H1 (cell line): Measurements from ENCODE around the gene OTOP1. TPM values are rescaled to one million over a fixed set of nuclear protein-coding genes. Genes with fewer than 3 reads are reported as not detected.

ENCODE experiments used
- CTCF ChIA-PET: fragments of 300-600 bp; sonication (Branson Sonifier 250); formaldehyde crosslinking; loops from one replicate; lab custom pipeline; 2021; ENCODE audit not compliant: partially characterized antibody; lab: Charles Lee
- POLR2A ChIA-PET: fragments of 300-600 bp; sonication (Branson Sonifier 250); formaldehyde crosslinking; loops from one replicate; lab custom pipeline; 2021; ENCODE audit warnings: inconsistent platforms; ENCODE audit not compliant: partially characterized antibody; lab: Charles Lee
- DNase-seq, 2 experiments: peaks; one replicate each; pipeline versions ENCODE4 v3.0.0 to v3.0.0-alpha.2; 2010 to 2022; ENCODE audit warnings: low spot score in 2 of 2, low read depth in 1 of 2, mixed read lengths in 1 of 2
- FAIRE-seq: peaks from 2 replicates; lab custom pipeline; 2011; peaks lifted over from hg19 to GRCh38; lab: Jason Lieb, UNC
- H2AFZ ChIP-seq: 2 replicates; pipeline ENCODE4 v1.8.1; 2012; ENCODE audit warnings: low read length, inconsistent platforms
- H2AK5ac ChIP-seq: 2 replicates; pipeline ENCODE4 v1.6.1; 2013; ENCODE audit warnings: low read depth, low read length
- H2BK120ac ChIP-seq: replicated peaks from 2 replicates; pipeline ENCODE3; 2013; ENCODE audit warnings: low read depth, low read length, inconsistent platforms
- H2BK12ac ChIP-seq: 2 replicates; pipeline ENCODE4 v1.6.1; 2013; ENCODE audit warnings: low read depth, low read length
- H2BK15ac ChIP-seq: 2 replicates; pipeline ENCODE4 v1.6.1; 2013; ENCODE audit warnings: low read length
- H2BK20ac ChIP-seq: 2 replicates; pipeline ENCODE4 v1.6.1; 2013; ENCODE audit warnings: low read length
- H2BK5ac ChIP-seq: 2 replicates; pipeline ENCODE4 v1.6.1; 2013; ENCODE audit warnings: low read depth, low read length
- H3K14ac ChIP-seq: 2 replicates; pipeline ENCODE4 v1.6.1; 2013; ENCODE audit warnings: inconsistent platforms; ENCODE audit not compliant: insufficient read length
- H3K18ac ChIP-seq: 2 replicates; pipeline ENCODE4 v1.6.1; 2013; ENCODE audit warnings: low read length; ENCODE audit errors: extremely low read depth
- H3K23ac ChIP-seq: 2 replicates; pipeline ENCODE4 v1.6.1; 2013; ENCODE audit warnings: inconsistent platforms; ENCODE audit not compliant: insufficient read length
- H3K23me2 ChIP-seq: 2 replicates; pipeline ENCODE4 v1.6.1; 2013; ENCODE audit warnings: low read depth, low read length
- H3K27ac ChIP-seq: 2 replicates; pipeline ENCODE4 v1.6.1; 2011; ENCODE audit warnings: low read depth, low read length, inconsistent platforms
- H3K27me3 ChIP-seq, 4 experiments: replicated peaks in 1 of 4; 1 replicate in 1 of 4; 2 replicates in 3 of 4; pipeline versions ENCODE4 v1.6.1 to v1.8.1; 2011 to 2013; ENCODE audit warnings: low read length in 3 of 4, mild to moderate bottlenecking in 3 of 4, inconsistent platforms in 2 of 4, mixed read lengths in 2 of 4, moderate library complexity in 1 of 4; ENCODE audit not compliant: control insufficient read depth in 3 of 4, insufficient read depth in 3 of 4; ENCODE audit errors: extremely low read depth in 1 of 4
- H3K36me3 ChIP-seq, 4 experiments: 2 replicates each; pipeline versions ENCODE4 v1.6.1 to v1.8.1; 2011 to 2013; ENCODE audit warnings: mild to moderate bottlenecking in 4 of 4, low read length in 3 of 4, moderate library complexity in 2 of 4, control low read depth in 1 of 4, inconsistent platforms in 1 of 4; ENCODE audit not compliant: insufficient read depth in 4 of 4, control insufficient read depth in 2 of 4
- H3K4ac ChIP-seq: replicated peaks from 2 replicates; pipeline ENCODE3; 2013; ENCODE audit warnings: low read length, low read depth, mixed read lengths, inconsistent platforms; ENCODE audit not compliant: insufficient read length
- H3K4me1 ChIP-seq, 4 experiments: replicated peaks in 1 of 4; 1 replicate in 1 of 4; 2 replicates in 3 of 4; pipeline versions ENCODE4 v1.6.1 to v1.8.1; 2011 to 2013; ENCODE audit warnings: low read length in 3 of 4, inconsistent platforms in 2 of 4, mixed read lengths in 1 of 4; ENCODE audit not compliant: insufficient read depth in 4 of 4, control insufficient read depth in 3 of 4
- H3K4me2 ChIP-seq, 2 experiments: 2 replicates each; pipeline versions ENCODE4 v1.6.1 to v1.8.1; 2011 to 2013; ENCODE audit warnings: low read depth in 2 of 2, low read length in 2 of 2, control low read depth in 1 of 2, inconsistent platforms in 1 of 2, mild to moderate bottlenecking in 1 of 2; ENCODE audit not compliant: insufficient read depth in 1 of 2
- H3K4me3 ChIP-seq, 4 experiments: fragments of 200-600, 300-600 bp in 1 of 4; sonication (generic), shearing (Covaris generic), sonication (Bioruptor Twin) in 1 of 4; 2 replicates each; pipeline versions ENCODE4 v1.5.1 to v1.8.1; 2011 to 2016; ENCODE audit warnings: low read length in 4 of 4, low read depth in 3 of 4, control low read depth in 2 of 4, inconsistent platforms in 2 of 4, mild to moderate bottlenecking in 2 of 4, mixed read lengths in 1 of 4, moderate library complexity in 1 of 4; ENCODE audit not compliant: insufficient read depth in 2 of 4; ENCODE audit errors: extremely low read depth in 1 of 4
- H3K56ac ChIP-seq: replicated peaks from 2 replicates; pipeline ENCODE3; 2013; ENCODE audit warnings: low read depth, mild to moderate bottlenecking, mixed read lengths, low read length, inconsistent platforms; ENCODE audit not compliant: insufficient read length
- H3K79me1 ChIP-seq: 2 replicates; pipeline ENCODE4 v1.6.1; 2013; ENCODE audit warnings: low read depth, low read length, control low read depth
- H3K79me2 ChIP-seq, 2 experiments: 2 replicates each; pipeline versions ENCODE4 v1.6.1 to v1.8.1; 2012 to 2013; ENCODE audit warnings: low read length in 2 of 2, mild to moderate bottlenecking in 2 of 2, inconsistent platforms in 1 of 2; ENCODE audit not compliant: insufficient read depth in 2 of 2, control insufficient read depth in 1 of 2
- H3K9ac ChIP-seq, 4 experiments: replicated peaks in 1 of 4; 1 replicate in 1 of 4; 2 replicates in 3 of 4; pipeline versions ENCODE4 v1.6.1 to v1.8.1; 2011 to 2013; ENCODE audit warnings: low read depth in 3 of 4, low read length in 3 of 4, control low read depth in 2 of 4, mild to moderate bottlenecking in 2 of 4, moderate library complexity in 2 of 4, inconsistent platforms in 1 of 4; ENCODE audit errors: extremely low read depth in 1 of 4
- H3K9me3 ChIP-seq, 2 experiments: 2 replicates each; pipeline versions ENCODE4 v1.6.1 to v1.8.1; 2012 to 2013; ENCODE audit warnings: mild to moderate bottlenecking in 2 of 2, moderate library complexity in 2 of 2, control low read depth in 1 of 2, inconsistent platforms in 1 of 2, low read depth in 1 of 2, low read length in 1 of 2, mixed read lengths in 1 of 2; ENCODE audit not compliant: insufficient read depth in 2 of 2
- H4K20me1 ChIP-seq, 2 experiments: replicated peaks in 1 of 2; 2 replicates each; pipeline versions ENCODE3 to v1.8.1; 2011 to 2013; ENCODE audit warnings: inconsistent platforms in 2 of 2, low read length in 2 of 2, mild to moderate bottlenecking in 1 of 2; ENCODE audit not compliant: insufficient read depth in 2 of 2, control insufficient read depth in 1 of 2
- H4K5ac ChIP-seq: 2 replicates; pipeline ENCODE4 v1.6.1; 2013; ENCODE audit warnings: low read length, low read depth, mixed read lengths, inconsistent platforms; ENCODE audit not compliant: insufficient read length
- H4K8ac ChIP-seq: 2 replicates; pipeline ENCODE4 v1.8.0; 2013; ENCODE audit warnings: mild to moderate bottlenecking, moderate library complexity, low read length, inconsistent platforms; ENCODE audit not compliant: insufficient read depth; ENCODE audit errors: extremely low read depth
- H4K91ac ChIP-seq: replicated peaks from 2 replicates; pipeline ENCODE3; 2013; ENCODE audit warnings: low read length, mixed read lengths, inconsistent platforms; ENCODE audit not compliant: insufficient read length
- CEBPB ChIP-seq: IDR thresholded peaks from 2 replicates; pipeline ENCODE4 v1.6.1; 2012; ENCODE audit warnings: low read depth, low read length
- NANOG ChIP-seq: IDR thresholded peaks from 2 replicates; pipeline ENCODE4 v1.6.1; 2011; ENCODE audit warnings: low read length, low read depth, mild to moderate bottlenecking, inconsistent platforms; ENCODE audit not compliant: insufficient read depth, poor library complexity, severe bottlenecking
- NRF1 ChIP-seq: IDR thresholded peaks from 2 replicates; pipeline ENCODE4 v1.6.1; 2011; ENCODE audit warnings: mild to moderate bottlenecking, low read depth, low read length, improper control_type of control experiment
- SIX5 ChIP-seq: IDR thresholded peaks from 2 replicates; pipeline ENCODE4 v1.6.1; 2011; ENCODE audit warnings: mild to moderate bottlenecking, low read depth, low read length
- SP1 ChIP-seq: IDR thresholded peaks from 2 replicates; pipeline ENCODE4 v1.6.1; 2011; ENCODE audit warnings: low read depth, low read length
- SRF ChIP-seq: IDR thresholded peaks from 2 replicates; pipeline ENCODE4 v1.6.1; 2011; ENCODE audit warnings: mild to moderate bottlenecking, low read depth, low read length, moderate library complexity
- TBP ChIP-seq: IDR thresholded peaks from 2 replicates; pipeline ENCODE4 v1.6.1; 2011; ENCODE audit warnings: low read depth, low read length, improper control_type of control experiment
- WGBS, 2 experiments: shearing (Covaris generic) in 1 of 2; methylation state at CpG; one replicate each; pipeline versions ENCODE4 v1.1.6 to v1.1.7; 2013 to 2015; ENCODE audit warnings: low lambda C conversion rate in 2 of 2, mixed read lengths in 2 of 2, inconsistent platforms in 1 of 2, low coverage in 1 of 2, missing lambda C conversion rate in 1 of 2; ENCODE audit not compliant: insufficient replicate concordance in 2 of 2, insufficient coverage in 1 of 2, insufficient read length in 1 of 2; ENCODE audit errors: extremely low coverage in 1 of 2, missing lambda C conversion rate in 1 of 2; 5-methylcytosine and 5-hydroxymethylcytosine counted together
- polyA plus RNA-seq, 7 experiments: library from polyadenylated mRNA; depleted of rRNA in 3 of 7; stranded (reverse) in 5 of 7; unstranded in 2 of 7; fragments of >200 nt in 5 of 7; fragments of 200-250 nt in 2 of 7; gene quantifications; 1 replicate in 5 of 7; 2 replicates in 1 of 7; 4 replicates in 1 of 7; pipeline versions ENCODE4 v1.2.1 to v1.2.3, GENCODE V29; 2011 to 2013; ENCODE audit warnings: missing spikeins in 2 of 7, mixed read lengths in 2 of 7
- total RNA-seq: library from RNA; stranded (reverse); fragmentation: NEBNext Ultra II Directional; extraction: Animal tissue kit (Norgen Biotek cat#: 25700); gene quantifications from 2 replicates; pipeline ENCODE4 v1.2.1, GENCODE V29; 2021

Gene OTOP1
- total and polyA plus RNA-seq, 2 of the 8 experiments (the other 6 are each of a cell fraction or from before 2014, with no cell fraction given), result not detected

DNA sequence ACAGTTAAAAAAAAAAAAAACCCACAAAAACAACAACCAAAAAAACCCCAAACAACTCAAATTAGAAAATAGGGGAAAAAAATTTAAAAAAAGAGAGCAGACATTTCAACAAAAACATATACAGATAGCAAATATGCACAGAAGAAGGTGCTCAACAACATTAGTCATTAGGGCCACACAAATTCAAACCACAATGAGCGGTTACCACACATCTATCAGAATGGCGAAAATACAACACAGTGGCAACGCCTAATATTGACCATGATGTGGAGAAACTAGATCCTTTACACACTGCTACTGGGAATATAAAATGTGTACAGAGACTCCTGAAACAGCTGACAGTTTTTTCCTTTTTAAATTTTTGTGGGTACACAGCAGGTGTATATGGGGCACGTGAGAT is 43.8 kb upstream of the OTOP1 start:
- no peak for DNase-seq
- TF ChIP-seq SIX5, result no peak
- TF ChIP-seq NANOG, result no peak
- TF ChIP-seq SP1, result no peak
- no peak for TF ChIP-seq CEBPB
- no peak for TF ChIP-seq NRF1
- TF ChIP-seq SRF, result no peak
- TF ChIP-seq TBP, result no peak
- TF ChIP-seq, all 59 proteins: peak for 0
- Histone ChIP-seq H3K27ac (no peak overlapping the region), H2BK15ac (no peak overlapping the region), H4K91ac (no peak overlapping the region), H2BK120ac (no peak overlapping the region), H4K20me1 (peaks cover 2% of the 10 kb centered on the region in 2 experiments), H2BK5ac (no peak overlapping the region), H3K79me2 (no peaks in the 10 kb centered on the region), H2BK12ac (no peak overlapping the region), H4K5ac (no peak overlapping the region), H3K23ac (no peak overlapping the region), H3K4ac (no peak overlapping the region), H3K18ac (no peak overlapping the region), H2AFZ (no peak overlapping the region), H3K4me3 (no peak overlapping the region), H3K14ac (no peak overlapping the region), H2BK20ac (no peak overlapping the region), H3K4me2 (no peak overlapping the region), H3K9ac (no peak overlapping the region), H3K56ac (no peak overlapping the region), H4K8ac (no peak overlapping the region), H3K9me3 (no peaks in the 10 kb centered on the region), H3K4me1 (no peaks in the 10 kb centered on the region), H3K79me1 (no peaks in the 10 kb centered on the region), H3K36me3 (peaks cover 10 to 66% (median 32%) of the 10 kb centered on the region in 4 experiments; a peak in 7 of 8 replicates), H2AK5ac (no peak overlapping the region), H3K27me3 (peaks cover 0 to 2% (median 0%) of the 10 kb centered on the region in 4 experiments; a peak in 1 of 7 replicates), H3K23me2 (no peaks in the 10 kb centered on the region)
- POLR2A ChIA-PET, result interaction anchor here (1.5 kb wide), 1 partner anchor 11 kb away, joined by 3 read pairs; no protein-coding TSS in a partner anchor
- WGBS, 2 experiments, result 84% methylated on average over 4 of the region's 4 CpGs; no CpG with 5 or more reads in 1 of the 2 experiments
- CTCF ChIA-PET, result interaction anchor here (1.3 kb wide), 1 partner anchor 11 kb away, joined by 3 read pairs; no protein-coding TSS in a partner anchor
- FAIRE-seq, result no peak
